ENCODE measurements around the gene SCN7A. TPM values are rescaled to one million over a fixed set of nuclear protein-coding genes. Genes with fewer than 3 reads are reported as not detected.

The SCN7A gene
- total RNA-seq, result under 0.01 TPM

GRCh38 chr2:166494140-166494624, at the start of gene SCN7A:
SCN7A (minus strand) TSS chr2:166494249; CDS start chr2:166477696, 16,553 bp downstream.
- Histone ChIP-seq H3K27me3 (ENCODE audit: insufficient read depth, low read length) (no peaks in the 10 kb centered on the region), H3K4me3 (ENCODE audit: low read length) (no peak within 1 kb of the TSS), H3K9me3 (ENCODE audit: low read depth, low read length) (no peaks in the 10 kb centered on the region), H3K4me1 (ENCODE audit: insufficient read depth, low read length) (no peaks in the 10 kb centered on the region)

- Histone ChIP-seq H3K27me3 (ENCODE audit: insufficient read depth, low read length) (no peaks in the 10 kb centered on the region), H3K9me3 (ENCODE audit: low read depth, low read length) (no peaks in the 10 kb centered on the region), H3K4me1 (ENCODE audit: insufficient read depth, low read length) (no peaks in the 10 kb centered on the region), H3K4me3 (ENCODE audit: low read length) (no peak overlapping the region)
These were observed 45.5 kb upstream of the SCN7A start for GRCh38 chr2:166539340-166540162.

DNA sequence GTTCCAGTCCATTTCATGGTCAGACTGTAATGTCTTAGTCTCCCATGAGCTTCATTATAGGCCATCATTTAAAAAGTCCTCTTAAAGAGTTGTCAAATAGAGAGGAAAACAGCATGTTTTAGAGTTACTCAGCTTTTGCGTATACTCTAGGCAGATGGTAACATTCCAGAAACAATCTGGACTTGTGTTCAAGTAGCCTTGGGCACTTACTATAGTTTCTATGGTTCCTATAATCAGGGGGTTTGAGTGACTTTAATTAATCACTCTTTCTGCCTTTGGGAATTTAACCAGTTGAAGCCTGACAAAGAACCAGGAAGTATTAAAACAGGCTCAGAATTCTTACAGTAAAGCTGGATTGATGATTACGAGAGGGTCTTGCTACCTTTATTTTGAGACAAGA, 42.1 kb upstream of the SCN7A start:
- H3K27me3 ChIP-seq (ENCODE audit: insufficient read depth, low read length), result no peaks in the 10 kb centered on the region
- no peak overlapping the region for H3K4me3 ChIP-seq (ENCODE audit: low read length)
- no peaks in the 10 kb centered on the region for H3K4me1 ChIP-seq (ENCODE audit: insufficient read depth, low read length)
- H3K9me3 ChIP-seq (ENCODE audit: low read depth, low read length), result no peaks in the 10 kb centered on the region

- Histone ChIP-seq H3K4me3 (ENCODE audit: low read length) (no peak overlapping the region), H3K9me3 (ENCODE audit: low read depth, low read length) (no peaks in the 10 kb centered on the region)
These were observed 27.1 kb upstream of the SCN7A start for GRCh38 chr2:166521155-166521554.

GRCh38 chr2:166520604-166521003, 26.6 kb upstream of the SCN7A start:
- H3K27me3 ChIP-seq (ENCODE audit: insufficient read depth, low read length), result no peaks in the 10 kb centered on the region
- no peaks in the 10 kb centered on the region for H3K9me3 ChIP-seq (ENCODE audit: low read depth, low read length)
- H3K4me1 ChIP-seq (ENCODE audit: insufficient read depth, low read length), result no peaks in the 10 kb centered on the region
- H3K4me3 ChIP-seq (ENCODE audit: low read length), result no peak overlapping the region

More at GRCh38 chr2:166521155-166521554, 27.1 kb upstream of the SCN7A start:
- H3K4me1 ChIP-seq (ENCODE audit: insufficient read depth, low read length), result no peaks in the 10 kb centered on the region
- no peaks in the 10 kb centered on the region for H3K27me3 ChIP-seq (ENCODE audit: insufficient read depth, low read length)

DNA sequence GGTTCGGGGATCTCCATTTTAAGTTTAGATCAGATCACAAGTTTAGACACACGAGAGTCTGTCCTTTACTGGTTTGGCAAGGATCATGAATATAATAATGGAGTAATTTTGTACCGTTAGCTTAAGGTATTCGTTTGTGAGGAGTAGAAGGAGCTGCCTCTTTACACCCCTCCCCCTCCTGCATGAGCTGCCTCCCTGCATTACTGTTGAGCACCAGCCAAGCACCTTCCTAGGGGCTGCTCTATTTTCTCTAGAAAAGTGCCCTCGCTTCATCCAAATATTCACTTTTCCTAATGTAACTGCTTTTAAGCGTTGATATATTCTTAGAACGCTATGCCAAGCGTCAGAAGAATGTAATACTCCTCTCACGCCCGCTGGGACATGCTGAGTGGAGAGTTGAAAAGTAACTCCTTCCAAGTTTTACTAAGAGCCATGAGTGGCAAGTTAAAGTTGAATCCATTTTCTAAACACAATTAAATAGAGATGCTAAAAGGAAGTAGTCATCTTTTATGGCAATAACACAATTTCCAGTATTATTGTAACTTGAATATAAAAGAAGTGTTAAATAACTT, 25.4 kb upstream of the SCN7A start:
- H3K27me3 ChIP-seq (ENCODE audit: insufficient read depth, low read length), result no peaks in the 10 kb centered on the region
- no peak overlapping the region for H3K4me3 ChIP-seq (ENCODE audit: low read length)
- H3K9me3 ChIP-seq (ENCODE audit: low read depth, low read length), result no peaks in the 10 kb centered on the region
- H3K4me1 ChIP-seq (ENCODE audit: insufficient read depth, low read length), result no peaks in the 10 kb centered on the region

GRCh38 chr2:166518634-166519390, 24.8 kb upstream of the SCN7A start:
- Histone ChIP-seq H3K27me3 (ENCODE audit: insufficient read depth, low read length) (no peaks in the 10 kb centered on the region), H3K4me3 (ENCODE audit: low read length) (no peak overlapping the region), H3K9me3 (ENCODE audit: low read depth, low read length) (no peaks in the 10 kb centered on the region), H3K4me1 (ENCODE audit: insufficient read depth, low read length) (no peaks in the 10 kb centered on the region)

- Histone ChIP-seq H3K4me1 (ENCODE audit: insufficient read depth, low read length) (no peaks in the 10 kb centered on the region), H3K27me3 (ENCODE audit: insufficient read depth, low read length) (no peaks in the 10 kb centered on the region), H3K4me3 (ENCODE audit: low read length) (no peak overlapping the region), H3K9me3 (ENCODE audit: low read depth, low read length) (no peaks in the 10 kb centered on the region)
These were observed 23.5 kb upstream of the SCN7A start for GRCh38 chr2:166517533-166518061.

DNA sequence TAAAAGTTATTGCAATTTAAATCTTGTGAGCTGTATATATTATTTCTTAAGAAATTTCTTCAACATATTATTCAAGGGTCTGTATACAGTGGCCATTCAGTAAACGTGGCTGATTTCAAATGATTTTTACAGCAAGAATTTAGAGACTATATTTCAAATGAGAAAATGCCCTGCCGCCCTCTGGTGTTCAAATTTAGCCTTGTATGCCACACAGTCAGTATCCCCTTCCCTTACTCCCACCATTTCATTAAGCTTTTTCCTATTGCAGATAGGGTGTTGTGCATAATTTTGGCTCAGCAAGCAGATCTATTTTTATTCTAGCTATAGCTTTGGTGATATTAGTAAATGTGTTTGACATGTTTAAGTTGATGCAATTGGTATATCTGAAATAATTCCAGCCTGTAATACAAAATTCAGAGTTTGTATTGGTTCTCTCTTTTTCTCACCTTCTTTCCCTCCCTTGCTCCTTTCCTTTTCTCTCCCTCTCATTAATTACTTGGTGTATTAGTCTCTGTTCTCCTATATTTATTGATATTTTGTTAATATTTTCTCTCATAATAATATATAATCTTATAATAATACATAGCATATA, 22.8 kb upstream of the SCN7A start:
- Histone ChIP-seq H3K9me3 (ENCODE audit: low read depth, low read length) (no peaks in the 10 kb centered on the region), H3K27me3 (ENCODE audit: insufficient read depth, low read length) (no peaks in the 10 kb centered on the region), H3K4me3 (ENCODE audit: low read length) (no peak overlapping the region), H3K4me1 (ENCODE audit: insufficient read depth, low read length) (no peaks in the 10 kb centered on the region)

DNA sequence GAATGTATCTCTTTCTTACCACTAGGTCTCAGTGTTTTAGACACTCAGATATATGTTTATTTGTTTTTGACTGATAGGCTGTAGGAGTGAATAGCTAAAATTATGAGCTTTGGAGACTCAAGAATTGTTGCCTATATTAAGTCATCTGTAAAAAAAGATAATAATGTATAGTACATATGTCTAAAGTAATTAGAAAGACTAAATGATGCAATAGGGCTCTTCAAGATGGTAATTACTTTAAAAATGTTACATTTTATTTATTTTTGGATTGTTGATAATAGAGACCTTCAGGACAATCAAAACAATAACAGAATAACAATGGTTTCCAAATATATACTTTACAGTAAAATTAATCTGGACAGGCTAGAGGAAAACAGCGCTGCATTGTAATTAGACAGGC, 19.9 kb upstream of the SCN7A start:
- Histone ChIP-seq H3K9me3 (ENCODE audit: low read depth, low read length) (no peaks in the 10 kb centered on the region), H3K4me1 (ENCODE audit: insufficient read depth, low read length) (no peaks in the 10 kb centered on the region), H3K27me3 (ENCODE audit: insufficient read depth, low read length) (no peaks in the 10 kb centered on the region), H3K4me3 (ENCODE audit: low read length) (no peak overlapping the region)

DNA sequence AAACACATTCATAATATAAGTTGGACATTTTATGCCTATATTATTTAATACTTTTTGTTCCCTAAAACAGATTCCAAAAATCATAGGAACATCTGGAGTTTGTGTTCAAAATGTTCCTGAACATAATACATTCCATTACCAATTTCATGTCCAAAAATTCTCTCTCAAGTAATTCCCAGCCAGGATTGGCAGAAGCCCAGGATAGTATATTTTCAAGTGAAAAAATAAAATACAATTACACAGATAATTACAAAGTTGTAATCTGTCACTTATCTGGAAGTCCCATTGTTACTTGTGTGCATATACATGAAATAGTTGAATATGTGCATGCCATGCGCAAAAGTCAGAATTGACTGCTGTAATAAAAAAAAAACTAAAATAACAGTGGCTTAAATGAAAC, 5.2 kb upstream of the SCN7A start:
- Histone ChIP-seq H3K4me3 (ENCODE audit: low read length) (no peak overlapping the region), H3K27me3 (ENCODE audit: insufficient read depth, low read length) (no peaks in the 10 kb centered on the region), H3K9me3 (ENCODE audit: low read depth, low read length) (no peaks in the 10 kb centered on the region)

GRCh38 chr2:166491461-166491860, 2.6 kb downstream of the SCN7A start:
- Histone ChIP-seq H3K9me3 (ENCODE audit: low read depth, low read length) (no peaks in the 10 kb centered on the region), H3K4me1 (ENCODE audit: insufficient read depth, low read length) (no peaks in the 10 kb centered on the region), H3K27me3 (ENCODE audit: insufficient read depth, low read length) (no peaks in the 10 kb centered on the region), H3K4me3 (ENCODE audit: low read length) (no peak overlapping the region)

More for the DNA sequence above, 5.2 kb upstream of the SCN7A start:
- H3K4me1 ChIP-seq (ENCODE audit: insufficient read depth, low read length), result no peaks in the 10 kb centered on the region

DNA sequence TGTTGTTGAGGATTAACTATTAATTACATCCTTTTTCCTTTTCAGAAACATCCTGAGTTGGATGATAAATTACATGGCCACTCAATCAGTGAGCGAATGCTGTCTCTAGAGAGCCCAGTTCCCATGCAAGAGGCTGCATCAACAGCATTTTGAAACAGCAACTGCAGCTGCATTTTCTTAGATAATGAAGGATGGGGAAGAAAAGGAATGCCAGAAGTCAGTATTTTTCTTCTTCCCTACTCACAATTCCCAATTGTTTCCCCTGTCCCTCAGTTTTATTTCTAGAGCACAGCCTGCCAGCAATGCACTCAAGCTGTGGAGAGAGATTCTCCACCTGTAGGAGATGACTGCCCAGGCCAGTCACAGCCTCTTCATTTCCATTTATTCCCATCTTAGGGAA, 6.9 kb downstream of the SCN7A start:
- H3K4me1 ChIP-seq (ENCODE audit: insufficient read depth, low read length), result no peaks in the 10 kb centered on the region
- no peaks in the 10 kb centered on the region for H3K9me3 ChIP-seq (ENCODE audit: low read depth, low read length)
- H3K4me3 ChIP-seq (ENCODE audit: low read length), result no peak overlapping the region
- no peaks in the 10 kb centered on the region for H3K27me3 ChIP-seq (ENCODE audit: insufficient read depth, low read length)

DNA sequence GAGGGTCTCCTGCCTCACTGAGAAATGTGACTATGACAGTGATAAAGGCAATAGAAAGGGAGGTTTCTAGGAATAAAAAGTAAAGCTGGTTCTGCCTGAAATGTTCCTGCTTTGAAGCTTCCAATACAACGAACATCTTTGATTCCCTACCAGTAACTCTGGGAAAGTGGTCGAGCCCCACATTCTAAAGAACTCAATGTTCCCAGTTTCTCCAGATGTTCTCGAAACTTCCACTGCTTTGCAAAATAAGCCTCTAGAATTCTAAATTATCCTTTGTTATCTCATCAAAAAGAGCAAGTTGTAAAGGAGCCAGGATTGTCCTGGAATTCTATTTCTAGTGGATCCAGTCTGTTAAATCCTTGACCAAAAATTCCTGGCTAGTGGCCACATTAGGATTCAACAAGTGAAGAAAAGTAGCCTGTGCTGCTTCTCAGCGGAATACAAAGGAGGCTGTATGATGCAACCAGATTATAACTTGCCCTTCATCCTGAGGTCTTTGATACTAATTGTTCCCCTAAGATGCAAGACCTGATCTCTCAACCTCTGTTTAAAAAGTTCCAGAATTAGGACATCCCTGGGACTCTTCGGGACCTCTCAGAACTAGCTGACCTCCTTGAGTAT, 8.4 kb downstream of the SCN7A start:
- H3K4me3 ChIP-seq (ENCODE audit: low read length), result no peak overlapping the region
- no peaks in the 10 kb centered on the region for H3K9me3 ChIP-seq (ENCODE audit: low read depth, low read length)
- no peaks in the 10 kb centered on the region for H3K27me3 ChIP-seq (ENCODE audit: insufficient read depth, low read length)
- no peaks in the 10 kb centered on the region for H3K4me1 ChIP-seq (ENCODE audit: insufficient read depth, low read length)
